Breast epithelium (tissue), 3 donors: ENCODE data around the gene IQGAP3.

Experiments used
- CTCF ChIP-seq, 3 donors: fragments of 450-650 bp; IDR thresholded peaks; one replicate each; pipeline ENCODE4 v1.5.1; 2016 to 2017; ENCODE audit warnings: antibody characterized with exemption in 3 of 3, mild to moderate bottlenecking in 3 of 3, moderate library complexity in 3 of 3
- POLR2A ChIP-seq: fragments of 450-650 bp; IDR thresholded peaks from one replicate; pipeline ENCODE4 v1.6.1; 2016; ENCODE audit warnings: antibody characterized with exemption, mild to moderate bottlenecking, moderate library complexity
- POLR2AphosphoS5 ChIP-seq, 3 donors: sonication (generic); formaldehyde crosslinking; IDR thresholded peaks; one replicate each; pipeline ENCODE4 v1.6.1; 2017; ENCODE audit warnings: antibody characterized with exemption in 3 of 3

- TF ChIP-seq POLR2A: no peak
- no peak for TF ChIP-seq POLR2AphosphoS5 (IDR thresholded peaks at IDR 0.05)
- TF ChIP-seq CTCF (IDR thresholded peaks at IDR 0.05): no peak
These were observed 73.0 kb downstream of the IQGAP3 start for GRCh38 chr1:156499194-156499841.
